ENCODE measurements around the gene FLAD1. TPM values are rescaled to one million over a fixed set of nuclear protein-coding genes. Genes with fewer than 3 reads are reported as not detected.
A peak's percentile ranks its signal among the peaks of the same experiment; 100 is the strongest.

FLAD1 gene
- total and polyA plus RNA-seq, 2 experiments from 2014 or later, result 74.5 to 75.0 TPM

DNA sequence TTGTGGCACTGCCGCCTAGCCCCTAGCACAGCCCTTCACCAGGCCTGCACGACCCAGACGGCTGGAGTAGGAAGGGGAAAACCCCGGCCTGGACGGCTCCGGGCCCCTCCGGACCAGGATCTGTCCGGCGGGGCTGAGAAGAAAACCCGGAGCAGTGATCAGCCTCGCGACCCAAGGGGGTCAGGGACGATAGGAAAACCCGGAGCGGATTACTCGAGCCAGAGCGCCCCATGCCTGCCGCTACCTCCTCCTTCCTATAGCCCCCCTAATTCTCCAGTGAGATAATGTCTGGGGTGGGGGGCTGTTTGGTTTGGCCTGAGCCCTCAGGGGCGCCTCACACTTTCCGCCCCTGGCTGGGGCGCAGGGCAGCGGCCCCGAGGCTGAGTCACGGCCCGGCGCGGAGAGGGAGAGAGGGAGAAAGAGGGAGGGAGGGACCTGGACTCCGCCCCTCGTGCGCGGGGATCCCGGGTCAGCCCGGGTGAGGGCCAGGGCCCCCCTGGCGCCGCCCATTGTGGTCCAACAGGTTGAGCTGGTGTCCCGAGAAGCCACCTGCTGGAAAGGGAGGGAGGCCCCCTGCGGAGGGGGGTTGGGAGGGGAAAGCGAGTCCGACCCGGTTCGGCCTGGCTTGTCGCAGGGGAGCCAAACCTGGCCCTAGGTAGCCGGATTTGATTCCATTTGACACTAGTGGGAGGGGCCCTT, 17.7 kb downstream of the FLAD1 start:
- Histone ChIP-seq H3K36me3 (ENCODE audit: insufficient read depth) (no peaks in the 10 kb centered on the region), H3K4me2 (peak overlapping the region; percentile 90), H3F3A (replicated peaks; ENCODE audit: low read depth) (peaks cover 16% of the 10 kb centered on the region), H3K27ac (ENCODE audit: low read depth) (peak overlapping the region; percentile 95), H3K27me3 (ENCODE audit: insufficient read depth) (no peaks in the 10 kb centered on the region), H3K4me1 (ENCODE audit: insufficient read depth) (peaks cover 18% of the 10 kb centered on the region), H2AFZ (peak overlapping the region; percentile 91; the same call in 1 of the 2 replicates), H3K79me2 (replicated peaks; ENCODE audit: insufficient read depth) (peaks cover 19% of the 10 kb centered on the region), H4K20me1 (replicated peaks; ENCODE audit: insufficient read depth) (no peaks in the 10 kb centered on the region), H3K9me2 (ENCODE audit: insufficient read depth) (no peaks in the 10 kb centered on the region), H3K4me3 (peak overlapping the region; percentile 90)
- TF ChIP-seq JUNB (IDR thresholded peaks at IDR 0.05; ENCODE audit: unreplicated experiment), result no peak
- TF ChIP-seq NANOG (IDR thresholded peaks at IDR 0.05; ENCODE audit: borderline replicate concordance), result no peak
- no peak for TF ChIP-seq ZNF331 (CRISPR knock-in tag; IDR thresholded peaks at IDR 0.05; ENCODE audit: low read depth)
- TF ChIP-seq POLR2AphosphoS5 (IDR thresholded peaks at IDR 0.05; ENCODE audit: low read depth), result peak; percentile 55
- peak; percentile 76 for TF ChIP-seq CREB1 (CRISPR knock-in tag; IDR thresholded peaks at IDR 0.05; ENCODE audit: low read depth)
- peak; percentile 98 for DNase-seq (ENCODE audit: low spot score)
- H3K4me1 Mint-ChIP-seq, result peaks cover 30% of the 10 kb centered on the region
- H3K27ac Mint-ChIP-seq, result peak overlapping the region; percentile 56; the same call in 1 of the 2 replicates
- peak; percentile 45 for ATAC-seq
- H3K27me3 Mint-ChIP-seq (ENCODE audit: insufficient read depth, low read depth, poor library complexity), result peaks cover 21% of the 10 kb centered on the region
- H3K9me3 Mint-ChIP-seq, result no peaks in the 10 kb centered on the region
- no peaks in the 10 kb centered on the region for H3K36me3 Mint-ChIP-seq (ENCODE audit: low read depth)
- H3K4me3 Mint-ChIP-seq, result peak overlapping the region; percentile 90

DNA sequence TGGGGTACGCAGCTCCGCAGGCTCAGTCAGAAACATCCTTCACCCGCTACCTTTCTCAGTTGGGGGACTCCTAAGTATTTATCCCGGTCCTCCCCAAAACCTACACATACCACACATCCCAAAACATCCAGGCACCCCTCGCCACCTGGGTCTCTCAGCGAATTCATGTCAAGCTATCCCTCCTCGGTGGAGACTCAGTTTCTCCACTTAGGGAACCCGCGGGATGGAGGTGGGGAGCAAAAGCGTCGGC, 18.2 kb downstream of the FLAD1 start:
- Mint-ChIP-seq H3K36me3 (ENCODE audit: low read depth) (peaks cover 2% of the 10 kb centered on the region; the same call in 1 of the 3 replicates), H3K4me1 (peaks cover 34% of the 10 kb centered on the region), H3K27me3 (ENCODE audit: insufficient read depth, low read depth, poor library complexity) (peaks cover 21% of the 10 kb centered on the region), H3K27ac (peak overlapping the region; percentile 72; the same call in 1 of the 2 replicates), H3K9me3 (no peaks in the 10 kb centered on the region), H3K4me3 (peak overlapping the region; percentile 79)
- Histone ChIP-seq H3K4me1 (ENCODE audit: insufficient read depth) (peaks cover 18% of the 10 kb centered on the region), H3K27ac (ENCODE audit: low read depth) (peak overlapping the region; percentile 95), H3K9me2 (ENCODE audit: insufficient read depth) (no peaks in the 10 kb centered on the region), H3K4me2 (peak overlapping the region; percentile 90), H4K20me1 (replicated peaks; ENCODE audit: insufficient read depth) (no peaks in the 10 kb centered on the region), H3K36me3 (ENCODE audit: insufficient read depth) (no peaks in the 10 kb centered on the region), H3K4me3 (peak overlapping the region; percentile 90), H3K79me2 (replicated peaks; ENCODE audit: insufficient read depth) (peaks cover 23% of the 10 kb centered on the region), H2AFZ (no peak overlapping the region), H3F3A (replicated peaks; ENCODE audit: low read depth) (peaks cover 16% of the 10 kb centered on the region), H3K27me3 (ENCODE audit: insufficient read depth) (no peaks in the 10 kb centered on the region)
- ATAC-seq (peak; percentile 2; the same call in 2 of the 3 replicates), DNase-seq (ENCODE audit: low spot score) (no peak)
- TF ChIP-seq CREB1 (CRISPR knock-in tag; IDR thresholded peaks at IDR 0.05; ENCODE audit: low read depth), result no peak
- TF ChIP-seq, protein P1, sequence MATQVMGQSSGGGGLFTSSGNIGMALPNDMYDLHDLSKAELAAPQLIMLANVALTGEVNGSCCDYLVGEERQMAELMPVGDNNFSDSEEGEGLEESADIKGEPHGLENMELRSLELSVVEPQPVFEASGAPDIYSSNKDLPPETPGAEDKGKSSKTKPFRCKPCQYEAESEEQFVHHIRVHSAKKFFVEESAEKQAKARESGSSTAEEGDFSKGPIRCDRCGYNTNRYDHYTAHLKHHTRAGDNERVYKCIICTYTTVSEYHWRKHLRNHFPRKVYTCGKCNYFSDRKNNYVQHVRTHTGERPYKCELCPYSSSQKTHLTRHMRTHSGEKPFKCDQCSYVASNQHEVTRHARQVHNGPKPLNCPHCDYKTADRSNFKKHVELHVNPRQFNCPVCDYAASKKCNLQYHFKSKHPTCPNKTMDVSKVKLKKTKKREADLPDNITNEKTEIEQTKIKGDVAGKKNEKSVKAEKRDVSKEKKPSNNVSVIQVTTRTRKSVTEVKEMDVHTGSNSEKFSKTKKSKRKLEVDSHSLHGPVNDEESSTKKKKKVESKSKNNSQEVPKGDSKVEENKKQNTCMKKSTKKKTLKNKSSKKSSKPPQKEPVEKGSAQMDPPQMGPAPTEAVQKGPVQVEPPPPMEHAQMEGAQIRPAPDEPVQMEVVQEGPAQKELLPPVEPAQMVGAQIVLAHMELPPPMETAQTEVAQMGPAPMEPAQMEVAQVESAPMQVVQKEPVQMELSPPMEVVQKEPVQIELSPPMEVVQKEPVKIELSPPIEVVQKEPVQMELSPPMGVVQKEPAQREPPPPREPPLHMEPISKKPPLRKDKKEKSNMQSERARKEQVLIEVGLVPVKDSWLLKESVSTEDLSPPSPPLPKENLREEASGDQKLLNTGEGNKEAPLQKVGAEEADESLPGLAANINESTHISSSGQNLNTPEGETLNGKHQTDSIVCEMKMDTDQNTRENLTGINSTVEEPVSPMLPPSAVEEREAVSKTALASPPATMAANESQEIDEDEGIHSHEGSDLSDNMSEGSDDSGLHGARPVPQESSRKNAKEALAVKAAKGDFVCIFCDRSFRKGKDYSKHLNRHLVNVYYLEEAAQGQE (IDR thresholded peaks at IDR 0.05; ENCODE audit: unreplicated experiment), result no peak
- no peak for TF ChIP-seq EZH2phosphoT487 (IDR thresholded peaks at IDR 0.05; ENCODE audit: unreplicated experiment)
- TF ChIP-seq, protein P2, sequence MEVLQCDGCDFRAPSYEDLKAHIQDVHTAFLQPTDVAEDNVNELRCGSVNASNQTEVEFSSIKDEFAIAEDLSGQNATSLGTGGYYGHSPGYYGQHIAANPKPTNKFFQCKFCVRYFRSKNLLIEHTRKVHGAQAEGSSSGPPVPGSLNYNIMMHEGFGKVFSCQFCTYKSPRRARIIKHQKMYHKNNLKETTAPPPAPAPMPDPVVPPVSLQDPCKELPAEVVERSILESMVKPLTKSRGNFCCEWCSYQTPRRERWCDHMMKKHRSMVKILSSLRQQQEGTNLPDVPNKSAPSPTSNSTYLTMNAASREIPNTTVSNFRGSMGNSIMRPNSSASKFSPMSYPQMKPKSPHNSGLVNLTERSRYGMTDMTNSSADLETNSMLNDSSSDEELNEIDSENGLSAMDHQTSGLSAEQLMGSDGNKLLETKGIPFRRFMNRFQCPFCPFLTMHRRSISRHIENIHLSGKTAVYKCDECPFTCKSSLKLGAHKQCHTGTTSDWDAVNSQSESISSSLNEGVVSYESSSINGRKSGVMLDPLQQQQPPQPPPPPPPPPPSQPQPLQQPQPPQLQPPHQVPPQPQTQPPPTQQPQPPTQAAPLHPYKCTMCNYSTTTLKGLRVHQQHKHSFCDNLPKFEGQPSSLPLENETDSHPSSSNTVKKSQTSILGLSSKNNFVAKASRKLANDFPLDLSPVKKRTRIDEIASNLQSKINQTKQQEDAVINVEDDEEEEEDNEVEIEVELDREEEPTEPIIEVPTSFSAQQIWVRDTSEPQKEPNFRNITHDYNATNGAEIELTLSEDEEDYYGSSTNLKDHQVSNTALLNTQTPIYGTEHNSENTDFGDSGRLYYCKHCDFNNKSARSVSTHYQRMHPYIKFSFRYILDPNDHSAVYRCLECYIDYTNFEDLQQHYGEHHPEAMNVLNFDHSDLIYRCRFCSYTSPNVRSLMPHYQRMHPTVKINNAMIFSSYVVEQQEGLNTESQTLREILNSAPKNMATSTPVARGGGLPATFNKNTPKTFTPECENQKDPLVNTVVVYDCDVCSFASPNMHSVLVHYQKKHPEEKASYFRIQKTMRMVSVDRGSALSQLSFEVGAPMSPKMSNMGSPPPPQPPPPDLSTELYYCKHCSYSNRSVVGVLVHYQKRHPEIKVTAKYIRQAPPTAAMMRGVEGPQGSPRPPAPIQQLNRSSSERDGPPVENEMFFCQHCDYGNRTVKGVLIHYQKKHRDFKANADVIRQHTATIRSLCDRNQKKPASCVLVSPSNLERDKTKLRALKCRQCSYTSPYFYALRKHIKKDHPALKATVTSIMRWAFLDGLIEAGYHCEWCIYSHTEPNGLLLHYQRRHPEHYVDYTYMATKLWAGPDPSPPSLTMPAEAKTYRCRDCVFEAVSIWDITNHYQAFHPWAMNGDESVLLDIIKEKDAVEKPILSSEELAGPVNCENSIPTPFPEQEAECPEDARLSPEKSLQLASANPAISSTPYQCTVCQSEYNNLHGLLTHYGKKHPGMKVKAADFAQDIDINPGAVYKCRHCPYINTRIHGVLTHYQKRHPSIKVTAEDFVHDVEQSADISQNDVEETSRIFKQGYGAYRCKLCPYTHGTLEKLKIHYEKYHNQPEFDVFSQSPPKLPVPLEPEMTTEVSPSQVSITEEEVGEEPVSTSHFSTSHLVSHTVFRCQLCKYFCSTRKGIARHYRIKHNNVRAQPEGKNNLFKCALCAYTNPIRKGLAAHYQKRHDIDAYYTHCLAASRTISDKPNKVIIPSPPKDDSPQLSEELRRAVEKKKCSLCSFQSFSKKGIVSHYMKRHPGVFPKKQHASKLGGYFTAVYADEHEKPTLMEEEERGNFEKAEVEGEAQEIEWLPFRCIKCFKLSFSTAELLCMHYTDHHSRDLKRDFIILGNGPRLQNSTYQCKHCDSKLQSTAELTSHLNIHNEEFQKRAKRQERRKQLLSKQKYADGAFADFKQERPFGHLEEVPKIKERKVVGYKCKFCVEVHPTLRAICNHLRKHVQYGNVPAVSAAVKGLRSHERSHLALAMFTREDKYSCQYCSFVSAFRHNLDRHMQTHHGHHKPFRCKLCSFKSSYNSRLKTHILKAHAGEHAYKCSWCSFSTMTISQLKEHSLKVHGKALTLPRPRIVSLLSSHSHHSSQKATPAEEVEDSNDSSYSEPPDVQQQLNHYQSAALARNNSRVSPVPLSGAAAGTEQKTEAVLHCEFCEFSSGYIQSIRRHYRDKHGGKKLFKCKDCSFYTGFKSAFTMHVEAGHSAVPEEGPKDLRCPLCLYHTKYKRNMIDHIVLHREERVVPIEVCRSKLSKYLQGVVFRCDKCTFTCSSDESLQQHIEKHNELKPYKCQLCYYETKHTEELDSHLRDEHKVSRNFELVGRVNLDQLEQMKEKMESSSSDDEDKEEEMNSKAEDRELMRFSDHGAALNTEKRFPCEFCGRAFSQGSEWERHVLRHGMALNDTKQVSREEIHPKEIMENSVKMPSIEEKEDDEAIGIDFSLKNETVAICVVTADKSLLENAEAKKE (CRISPR knock-in tag; IDR thresholded peaks at IDR 0.05), result no peak
- no peak for TF ChIP-seq ZNF331 (CRISPR knock-in tag; IDR thresholded peaks at IDR 0.05; ENCODE audit: low read depth)

All from GM23338 (cell line).